Subcutaneous abdominal adipose tissue (tissue), 5 donors: ENCODE measurements around the gene TM6SF1.
A peak's percentile ranks its signal among the peaks of the same experiment; 100 is the strongest.
"Not testable (repeated sequence)": the region's sequence is repeated elsewhere in the genome, so short reads cannot be mapped to it uniquely, and the experiment has no call there.

ENCODE experiments used
- H3K27ac ChIP-seq: one replicate; pipeline ENCODE4 v1.7.0; 2013; ENCODE audit warnings: low read depth, mild to moderate bottlenecking, inconsistent platforms, low read length, moderate library complexity
- H3K27me3 ChIP-seq, 5 donors: one replicate each; pipeline ENCODE4 v1.7.0; 2013; ENCODE audit warnings: low read length in 5 of 5, inconsistent platforms in 1 of 5; ENCODE audit not compliant: control insufficient read depth in 5 of 5, insufficient read depth in 4 of 5
- H3K36me3 ChIP-seq, 5 donors: one replicate each; pipeline ENCODE4 v1.7.0; 2013; ENCODE audit warnings: low read length in 5 of 5; ENCODE audit not compliant: control insufficient read depth in 5 of 5, insufficient read depth in 5 of 5
- H3K4me1 ChIP-seq, 5 donors: one replicate each; pipeline ENCODE4 v1.7.0; 2013; ENCODE audit warnings: low read length in 5 of 5, mild to moderate bottlenecking in 3 of 5, moderate library complexity in 1 of 5; ENCODE audit not compliant: control insufficient read depth in 5 of 5, insufficient read depth in 5 of 5
- H3K4me3 ChIP-seq, 5 donors: one replicate each; pipeline ENCODE4 v1.7.0; 2013; ENCODE audit warnings: low read length in 5 of 5, low read depth in 1 of 5
- H3K9ac ChIP-seq, 5 donors: one replicate each; pipeline ENCODE4 v1.7.0; 2013; ENCODE audit warnings: low read length in 5 of 5, mild to moderate bottlenecking in 4 of 5, moderate library complexity in 3 of 5
- H3K9me3 ChIP-seq, 5 donors: one replicate each; pipeline ENCODE4 v1.7.0; 2013; ENCODE audit warnings: low read length in 5 of 5; ENCODE audit not compliant: control insufficient read depth in 5 of 5
- donor health status: healthy.
- donor health status: healthy.
- donor health status: healthy.
- donor health status: healthy.
- donor health status: healthy.

The TM6SF1 gene

GRCh38 chr15:83067638-83067962 is 39.8 kb upstream of the TM6SF1 start:
- peak overlapping the region; percentile 90 for H3K27ac ChIP-seq
- H3K9ac ChIP-seq = peak overlapping the region in 4 of 5 donors; percentile 8 to 97 (median 60)
- peaks cover 0 to 2% (median 0%) of the 10 kb centered on the region in 5 donors for H3K36me3 ChIP-seq
- peaks cover 9 to 41% (median 38%) of the 10 kb centered on the region in 5 donors for H3K4me1 ChIP-seq
- peak overlapping the region; percentile 70 to 96 (median 91) for H3K4me3 ChIP-seq
- H3K9me3 ChIP-seq = peaks cover 0 to 6% (median 0%) of the 10 kb centered on the region in 5 donors
- no peaks in the 10 kb centered on the region for H3K27me3 ChIP-seq

- Histone ChIP-seq H3K4me3 (no peak overlapping the region), H3K9me3 (peaks cover 0 to 8% (median under 1%) of the 10 kb centered on the region in 5 donors), H3K9ac (peak overlapping the region in 1 of 5 donors; percentile 64), H3K36me3 (no peaks in the 10 kb centered on the region), H3K27ac (peak overlapping the region; percentile 90), H3K27me3 (no peaks in the 10 kb centered on the region), H3K4me1 (peaks cover 9 to 38% (median 34%) of the 10 kb centered on the region in 5 donors)
Observed at GRCh38 chr15:83068054-83068453, 39.4 kb upstream of the TM6SF1 start.

GRCh38 chr15:83069211-83069642 is 38.2 kb upstream of the TM6SF1 start:
- H3K9ac ChIP-seq, H3K27me3 ChIP-seq, H3K4me3 ChIP-seq, H3K27ac ChIP-seq, H3K36me3 ChIP-seq: not testable (repeated sequence)
- H3K9me3 ChIP-seq = peaks cover 5 to 18% (median 8%) of the 10 kb centered on the region in 5 donors
- H3K4me1 ChIP-seq = peaks cover 6 to 27% (median 26%) of the 10 kb centered on the region in 5 donors

GRCh38 chr15:83077491-83078230 is 29.8 kb upstream of the TM6SF1 start:
- Histone ChIP-seq H3K4me3 (no peak overlapping the region), H3K27ac (no peak overlapping the region), H3K36me3 (no peaks in the 10 kb centered on the region)

GRCh38 chr15:83078712-83079111 is 28.7 kb upstream of the TM6SF1 start:
- Histone ChIP-seq H3K36me3 (no peaks in the 10 kb centered on the region), H3K27ac (no peak overlapping the region), H3K4me3 (no peak overlapping the region), H3K4me1 (no peaks in the 10 kb centered on the region), H3K9ac (no peak overlapping the region), H3K9me3 (peaks cover 2 to 10% (median 9%) of the 10 kb centered on the region in 5 donors), H3K27me3 (peaks cover 0 to 12% (median 6%) of the 10 kb centered on the region in 5 donors)

More at GRCh38 chr15:83077491-83078230, 29.8 kb upstream of the TM6SF1 start:
- peaks cover 7 to 17% (median 17%) of the 10 kb centered on the region in 5 donors for H3K9me3 ChIP-seq
- no peak overlapping the region for H3K9ac ChIP-seq
- H3K27me3 ChIP-seq = peaks cover 0 to 8% (median 6%) of the 10 kb centered on the region in 5 donors
- no peaks in the 10 kb centered on the region for H3K4me1 ChIP-seq

GRCh38 chr15:83081256-83082014 is 26.0 kb upstream of the TM6SF1 start:
- Histone ChIP-seq H3K27ac (no peak overlapping the region), H3K9me3 (peaks cover 0 to 2% (median 0%) of the 10 kb centered on the region in 5 donors), H3K36me3 (no peaks in the 10 kb centered on the region), H3K9ac (no peak overlapping the region), H3K4me1 (no peaks in the 10 kb centered on the region), H3K27me3 (peaks cover 0 to 12% (median 7%) of the 10 kb centered on the region in 5 donors), H3K4me3 (no peak overlapping the region)

GRCh38 chr15:83082730-83083386 is 24.6 kb upstream of the TM6SF1 start:
- Histone ChIP-seq H3K27ac (no peak overlapping the region), H3K4me1 (no peaks in the 10 kb centered on the region), H3K27me3 (peaks cover 0 to 11% (median 6%) of the 10 kb centered on the region in 5 donors), H3K9ac (no peak overlapping the region), H3K36me3 (no peaks in the 10 kb centered on the region), H3K9me3 (peaks cover 0 to 2% (median 0%) of the 10 kb centered on the region in 5 donors), H3K4me3 (no peak overlapping the region)

- H3K27me3 ChIP-seq, H3K9ac ChIP-seq, H3K36me3 ChIP-seq, H3K27ac ChIP-seq, H3K4me1 ChIP-seq, H3K9me3 ChIP-seq, H3K4me3 ChIP-seq: not testable (repeated sequence)
Observed at GRCh38 chr15:83085461-83085860, 22.0 kb upstream of the TM6SF1 start.

GRCh38 chr15:83085864-83086552 is 21.4 kb upstream of the TM6SF1 start:
- H3K9me3 ChIP-seq, H3K36me3 ChIP-seq, H3K4me1 ChIP-seq, H3K4me3 ChIP-seq, H3K27me3 ChIP-seq, H3K27ac ChIP-seq, H3K9ac ChIP-seq: not testable (repeated sequence)
